GM12878 (cell line): ENCODE results near the gene DCAF5. TPM values are rescaled to one million over a fixed set of nuclear protein-coding genes. Genes with fewer than 3 reads are reported as not detected.
A peak's percentile ranks its signal among the peaks of the same experiment; 100 is the strongest.

Source experiments
- ATAC-seq: fragments of 200-7000 bp; cut with Tn5 transposase; 3 replicates; pipeline ENCODE4 v1.9.1; 2020; ENCODE audit warnings: mild to moderate bottlenecking, moderate library complexity
- BruUV-seq: library from RNA; stranded (reverse); fragments of 400-500 nt; replicated peaks from 2 replicates; lab custom pipeline; 2021; lab: Mats Ljungman, UMichigan
- CTCF ChIA-PET: fragments of 300-600 bp; sonication (Branson Sonifier 250); formaldehyde crosslinking; extraction: SDS; loops from one replicate; lab custom pipeline; 2021; ENCODE audit warnings: inconsistent platforms; lab: Yijun Ruan, JAX
- POLR2A ChIA-PET: fragments of 350-600 bp; formaldehyde crosslinking; extraction: SDS; loops from one replicate; lab custom pipeline; 2021; ENCODE audit warnings: inconsistent platforms; lab: Charles Lee
- RAD21 ChIA-PET: fragments of 300-600 bp; sonication (Branson Sonifier 250); formaldehyde crosslinking; loops from one replicate; lab custom pipeline; 2023; ENCODE audit warnings: antibody characterized with exemption; ENCODE audit not compliant: unreplicated experiment; lab: Charles Lee
- SMC1A ChIA-PET: fragments of 300-600 bp; sonication (Branson Sonifier 250); formaldehyde crosslinking; loops from one replicate; lab custom pipeline; 2023; ENCODE audit not compliant: unreplicated experiment, uncharacterized antibody; lab: Charles Lee
- DNase-seq: peaks from one replicate; pipeline ENCODE4 v3.0.0-alpha.2; 2011; ENCODE audit warnings: low read depth, low spot score
- FAIRE-seq: peaks from 3 replicates; lab custom pipeline; 2011; peaks lifted over from hg19 to GRCh38; lab: Jason Lieb, UNC
- H2AFZ ChIP-seq: 2 replicates; pipeline ENCODE4 v1.6.0; 2011; ENCODE audit warnings: low read depth, low read length, control low read depth; ENCODE audit not compliant: control insufficient read depth
- H3K27ac ChIP-seq: 2 replicates; pipeline ENCODE4 v1.5.1; 2011; ENCODE audit warnings: control low read depth; ENCODE audit not compliant: control insufficient read depth, insufficient read depth
- H3K27me3 ChIP-seq, 2 experiments: replicated peaks in 1 of 2; 2 replicates each; pipeline versions ENCODE4 v1.6.0 to v1.6.1; 2011; ENCODE audit warnings: low read length in 1 of 2; ENCODE audit not compliant: control insufficient read depth in 2 of 2, insufficient read depth in 2 of 2
- H3K36me3 ChIP-seq, 2 experiments: 2 replicates each; pipeline ENCODE4 v1.5.1; 2011; ENCODE audit warnings: low read length in 1 of 2; ENCODE audit not compliant: control insufficient read depth in 2 of 2, insufficient read depth in 2 of 2
- H3K4me1 ChIP-seq: 2 replicates; pipeline ENCODE4 v1.6.1; 2011; ENCODE audit warnings: mild to moderate bottlenecking, low read length, moderate library complexity, mixed read lengths; ENCODE audit not compliant: control insufficient read depth, insufficient read depth
- H3K4me2 ChIP-seq: 2 replicates; pipeline ENCODE4 v1.6.0; 2011; ENCODE audit warnings: control low read depth; ENCODE audit not compliant: control insufficient read depth, insufficient read depth
- H3K4me3 ChIP-seq: fragments of 200-600 bp; sonication (generic); 2 replicates; pipeline ENCODE4 v1.5.1; 2016
- H3K79me2 ChIP-seq: 2 replicates; pipeline ENCODE4 v1.6.0; 2011; ENCODE audit warnings: low read length; ENCODE audit not compliant: control insufficient read depth, insufficient read depth
- H3K9ac ChIP-seq: 2 replicates; pipeline ENCODE4 v1.8.0; 2011; ENCODE audit warnings: low read length, control low read depth, mixed read lengths; ENCODE audit not compliant: control insufficient read depth, insufficient read depth
- H3K9me3 ChIP-seq: replicated peaks from 3 replicates; pipeline ENCODE4 v1.5.1; 2011; ENCODE audit warnings: mild to moderate bottlenecking, low read length; ENCODE audit not compliant: control insufficient read depth, insufficient read depth
- H4K20me1 ChIP-seq: 2 replicates; pipeline ENCODE4 v1.6.0; 2011; ENCODE audit not compliant: control insufficient read depth, insufficient read depth
- ASH2L ChIP-seq: fragments of 300-600, 200-600 bp; sonication (generic); IDR thresholded peaks from 2 replicates; pipeline ENCODE4 v1.6.1; 2017; ENCODE audit warnings: low read depth, mild to moderate bottlenecking, borderline replicate concordance
- BHLHE40 ChIP-seq, 2 experiments: fragments of 450-650 bp in 1 of 2; IDR thresholded peaks; 2 replicates each; pipeline ENCODE4 v1.6.1; 2011 to 2017; ENCODE audit warnings: low read depth in 2 of 2, borderline replicate concordance in 1 of 2, improper control_type of control experiment in 1 of 2, low read length in 1 of 2, mild to moderate bottlenecking in 1 of 2
- BMI1 ChIP-seq: fragments of 450-650 bp; IDR thresholded peaks from 2 replicates; pipeline ENCODE4 v1.6.1; 2016; ENCODE audit warnings: mild to moderate bottlenecking, moderate library complexity, borderline replicate concordance
- FOS ChIP-seq: IDR thresholded peaks from 3 replicates; pipeline ENCODE4 v1.6.1; 2011; ENCODE audit warnings: borderline replicate concordance; ENCODE audit not compliant: insufficient read length; ENCODE audit errors: extremely low read depth
- JUNB ChIP-seq: IDR thresholded peaks from 2 replicates; pipeline ENCODE4 v1.6.1; 2016; ENCODE audit warnings: antibody characterized with exemption, mild to moderate bottlenecking
- MTA2 ChIP-seq: fragments of 450-650 bp; IDR thresholded peaks from 2 replicates; pipeline ENCODE4 v1.6.1; 2016; ENCODE audit warnings: low read depth, mild to moderate bottlenecking, moderate library complexity
- NFYA ChIP-seq: IDR thresholded peaks from 2 replicates; pipeline ENCODE4 v1.6.1; 2011; ENCODE audit warnings: low read depth, mild to moderate bottlenecking, low read length, improper control_type of control experiment, borderline replicate concordance
- NR2C1 ChIP-seq: fragments of 450-650 bp; IDR thresholded peaks from 2 replicates; pipeline ENCODE4 v1.6.1; 2017; ENCODE audit warnings: antibody characterized with exemption, mild to moderate bottlenecking, moderate library complexity
- POLR2A ChIP-seq: IDR thresholded peaks from 2 replicates; pipeline ENCODE4 v1.6.1; 2011; ENCODE audit warnings: low read depth, mild to moderate bottlenecking, low read length
- RBBP5 ChIP-seq: fragments of 200-600 bp; sonication (generic); conservative IDR thresholded peaks from 2 replicates; pipeline ENCODE4 v1.6.1; 2016
- RCOR1 ChIP-seq: conservative IDR thresholded peaks from 2 replicates; pipeline ENCODE4 v1.6.1; 2012; ENCODE audit warnings: low read depth, low read length, improper control_type of control experiment
- SIX5 ChIP-seq: IDR thresholded peaks from 2 replicates; pipeline ENCODE4 v1.6.1; 2011; ENCODE audit warnings: mild to moderate bottlenecking, low read depth, low read length, moderate library complexity; ENCODE audit not compliant: severe bottlenecking
- TBL1XR1 ChIP-seq: IDR thresholded peaks from 2 replicates; pipeline ENCODE4 v1.6.1; 2012; ENCODE audit warnings: low read depth, low read length, improper control_type of control experiment
- ZZZ3 ChIP-seq: IDR thresholded peaks from 2 replicates; pipeline ENCODE4 v1.6.1; 2011; ENCODE audit warnings: low read depth; ENCODE audit not compliant: control insufficient read depth, insufficient read length
- WGBS: methylation state at CpG from one replicate; pipeline ENCODE4 v1.1.6; 2016; ENCODE audit warnings: low lambda C conversion rate; ENCODE audit not compliant: insufficient replicate concordance, insufficient coverage; ENCODE audit errors: missing lambda C conversion rate; 5-methylcytosine and 5-hydroxymethylcytosine counted together
- in situ Hi-C: fragments of 300-500 bp; cut with MboI; formaldehyde crosslinking; loops from 9 replicates; pipeline ENCODE4 v1.14.3; 2018; ENCODE audit warnings: mixed read lengths
- intact Hi-C: fragments of 100-400 bp; cut with micrococcal nuclease; formaldehyde crosslinking; loops from one replicate; pipeline ENCODE4 v1.14.2; 2022; ENCODE audit not compliant: unreplicated experiment
- polyA plus RNA-seq, 11 experiments: library from polyadenylated mRNA; depleted of rRNA in 4 of 11; unstranded in 6 of 11; stranded (reverse) in 5 of 11; fragments of >200 nt; fragmentation: Nextera tagmentation in 4 of 11; fragmentation: Illumina TruSeq in 1 of 11; extraction: Ambion mirVana in 4 of 11; extraction: Trizol in 1 of 11; gene quantifications; 1 replicate in 1 of 11; 2 replicates in 10 of 11; pipeline versions ENCODE4 v1.2.1 to v1.2.3, GENCODE V29; 2011 to 2016; ENCODE audit warnings: inconsistent platforms in 2 of 11, missing spikeins in 2 of 11, low read depth in 1 of 11
- total RNA-seq, 4 experiments: library from RNA; depleted of rRNA in 3 of 4; stranded (reverse); fragments of >200 nt in 3 of 4; fragmentation: Illumina TruSeq in 1 of 4; extraction: Trizol in 1 of 4; gene quantifications; 2 replicates each; pipeline versions ENCODE4 v1.2.1 to v1.2.3, GENCODE V29; 2013 to 2021
- TF ChIP-seq, protein P1 (sequence below): fragments of 450-650 bp; IDR thresholded peaks from 2 replicates; pipeline ENCODE4 v1.6.1; 2017; ENCODE audit warnings: mild to moderate bottlenecking, low read depth, inconsistent platforms; ENCODE audit not compliant: poor library complexity, severe bottlenecking
- TF ChIP-seq, protein P2 (sequence below): fragments of 450-650 bp; IDR thresholded peaks from 2 replicates; pipeline ENCODE4 v1.6.1; 2017; ENCODE audit warnings: borderline replicate concordance

DCAF5 gene
- total and polyA plus RNA-seq, 10 of the 15 experiments (the other 5 are each of a cell fraction or from before 2014, with no cell fraction given) = 6.8 to 38.1 (median 19.1) TPM

DNA sequence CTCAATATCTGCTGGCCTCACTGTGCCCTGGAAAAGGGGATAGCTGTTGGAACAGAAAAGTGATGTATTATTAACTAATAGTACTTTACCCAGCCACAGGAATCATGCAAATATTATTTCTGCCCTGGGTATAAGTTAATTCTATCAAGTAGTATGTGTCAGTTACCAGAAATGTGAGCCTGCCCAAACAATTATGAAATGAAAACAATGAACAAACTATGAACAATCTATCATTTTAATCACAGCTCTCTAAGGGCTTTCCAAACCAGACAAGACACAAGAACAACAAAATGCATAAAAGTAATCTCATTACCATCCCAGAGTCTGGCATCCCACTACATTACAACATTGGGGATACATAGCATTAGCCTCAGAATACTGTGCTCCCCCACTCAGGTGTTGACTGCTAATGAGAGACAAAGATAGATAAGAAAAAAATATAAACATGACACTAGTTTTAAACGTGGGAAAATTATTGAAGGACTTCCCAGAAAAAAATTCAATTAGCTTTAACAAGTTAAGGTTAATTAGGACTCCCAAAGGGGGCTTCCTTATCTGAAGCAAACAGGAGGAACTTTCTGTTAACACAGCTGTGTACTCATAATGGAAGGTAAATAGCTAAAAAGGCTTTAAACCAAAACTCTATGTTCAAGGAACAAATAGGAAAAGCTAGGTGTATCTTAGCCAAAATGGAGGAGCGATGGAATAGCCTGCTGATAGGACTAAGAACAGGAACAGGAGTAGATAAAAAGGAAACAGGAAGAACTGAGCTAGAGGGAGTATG is 3.3 kb downstream of the DCAF5 start:
- no peaks in the 10 kb centered on the region for H3K9me3 ChIP-seq
- FAIRE-seq (no peak), DNase-seq (no peak), ATAC-seq (no peak)
- POLR2A ChIA-PET = interaction anchor here (0.5 kb wide), 1 partner anchor 39 kb away, joined by 3 read pairs; no protein-coding TSS in a partner anchor
- no peaks in the 10 kb centered on the region for H3K27me3 ChIP-seq
- H3K27ac ChIP-seq = peak overlapping the region; percentile 33; the same call in 1 of the 2 replicates
- H2AFZ ChIP-seq = no peak overlapping the region
- H3K4me1 ChIP-seq = peaks cover 8% of the 10 kb centered on the region; the same call in 1 of the 2 replicates
- TF ChIP-seq NR2C1 (no peak), ZZZ3 (no peak), BMI1 (no peak), NFYA (no peak), JUNB (no peak), BHLHE40 (IDR thresholded peaks at IDR 0.05; ENCODE audit: borderline replicate concordance in 1 of 2, low read depth in 2 of 2, low read length in 1 of 2) (no peak), MTA2 (no peak), SIX5 (no peak), RBBP5 (no peak), TBL1XR1 (no peak), POLR2A (no peak), ASH2L (no peak), FOS (no peak), RCOR1 (no peak)
- TF ChIP-seq, protein P1, sequence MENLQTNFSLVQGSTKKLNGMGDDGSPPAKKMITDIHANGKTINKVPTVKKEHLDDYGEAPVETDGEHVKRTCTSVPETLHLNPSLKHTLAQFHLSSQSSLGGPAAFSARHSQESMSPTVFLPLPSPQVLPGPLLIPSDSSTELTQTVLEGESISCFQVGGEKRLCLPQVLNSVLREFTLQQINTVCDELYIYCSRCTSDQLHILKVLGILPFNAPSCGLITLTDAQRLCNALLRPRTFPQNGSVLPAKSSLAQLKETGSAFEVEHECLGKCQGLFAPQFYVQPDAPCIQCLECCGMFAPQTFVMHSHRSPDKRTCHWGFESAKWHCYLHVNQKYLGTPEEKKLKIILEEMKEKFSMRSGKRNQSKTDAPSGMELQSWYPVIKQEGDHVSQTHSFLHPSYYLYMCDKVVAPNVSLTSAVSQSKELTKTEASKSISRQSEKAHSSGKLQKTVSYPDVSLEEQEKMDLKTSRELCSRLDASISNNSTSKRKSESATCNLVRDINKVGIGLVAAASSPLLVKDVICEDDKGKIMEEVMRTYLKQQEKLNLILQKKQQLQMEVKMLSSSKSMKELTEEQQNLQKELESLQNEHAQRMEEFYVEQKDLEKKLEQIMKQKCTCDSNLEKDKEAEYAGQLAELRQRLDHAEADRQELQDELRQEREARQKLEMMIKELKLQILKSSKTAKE = no peak
- TF ChIP-seq, protein P2, sequence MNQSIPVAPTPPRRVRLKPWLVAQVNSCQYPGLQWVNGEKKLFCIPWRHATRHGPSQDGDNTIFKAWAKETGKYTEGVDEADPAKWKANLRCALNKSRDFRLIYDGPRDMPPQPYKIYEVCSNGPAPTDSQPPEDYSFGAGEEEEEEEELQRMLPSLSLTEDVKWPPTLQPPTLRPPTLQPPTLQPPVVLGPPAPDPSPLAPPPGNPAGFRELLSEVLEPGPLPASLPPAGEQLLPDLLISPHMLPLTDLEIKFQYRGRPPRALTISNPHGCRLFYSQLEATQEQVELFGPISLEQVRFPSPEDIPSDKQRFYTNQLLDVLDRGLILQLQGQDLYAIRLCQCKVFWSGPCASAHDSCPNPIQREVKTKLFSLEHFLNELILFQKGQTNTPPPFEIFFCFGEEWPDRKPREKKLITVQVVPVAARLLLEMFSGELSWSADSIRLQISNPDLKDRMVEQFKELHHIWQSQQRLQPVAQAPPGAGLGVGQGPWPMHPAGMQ = no peak
- peaks cover 0 to 14% of the 10 kb centered on the region in 2 experiments; a peak in 2 of 4 replicates for H3K36me3 ChIP-seq
- no peaks in the 10 kb centered on the region for H4K20me1 ChIP-seq
- RAD21 ChIA-PET = interaction anchor here (0.6 to 2.5 kb wide), 3 partner anchors 20 to 441 kb away, joined by 3 to 16 read pairs (median 3); no protein-coding TSS in a partner anchor
- H3K4me3 ChIP-seq = peak overlapping the region; percentile 27; the same call in 1 of the 2 replicates
- H3K4me2 ChIP-seq = peak overlapping the region; percentile 48; the same call in 1 of the 2 replicates
- WGBS = 53% methylated on average over 2 of the region's 2 CpGs
- CTCF ChIA-PET = interaction anchor here (0.7 to 3.5 kb wide), 10 partner anchors 9 to 918 kb away, joined by 3 to 43 read pairs (median 6); no protein-coding TSS in a partner anchor
- H3K9ac ChIP-seq = peak overlapping the region; percentile 26; the same call in 1 of the 2 replicates
- BruUV-seq = TSS peak; percentile 20
- SMC1A ChIA-PET = interaction anchor here (1.3 to 5.3 kb wide), 3 partner anchors 10 to 19 kb away, joined by 3 to 40 read pairs (median 11); no protein-coding TSS in a partner anchor
- in situ Hi-C loops (no loop called here), intact Hi-C loops (loop anchor here (5.0 kb wide), 1 partner anchor 43 kb away; the partner anchor contains the start of gene EXD2)
- peaks cover 57% of the 10 kb centered on the region for H3K79me2 ChIP-seq
